GM19025 (cell line): ENCODE measurements around the gene SLC36A2.

Experiments used
- ATAC-seq: cut with Tn5 transposase; IDR thresholded peaks from one replicate; pipeline ENCODE4 v1.9.1; 2021; ENCODE audit warnings: mild to moderate bottlenecking, low read depth, moderate library complexity; ENCODE audit not compliant: unreplicated experiment

Gene SLC36A2

DNA sequence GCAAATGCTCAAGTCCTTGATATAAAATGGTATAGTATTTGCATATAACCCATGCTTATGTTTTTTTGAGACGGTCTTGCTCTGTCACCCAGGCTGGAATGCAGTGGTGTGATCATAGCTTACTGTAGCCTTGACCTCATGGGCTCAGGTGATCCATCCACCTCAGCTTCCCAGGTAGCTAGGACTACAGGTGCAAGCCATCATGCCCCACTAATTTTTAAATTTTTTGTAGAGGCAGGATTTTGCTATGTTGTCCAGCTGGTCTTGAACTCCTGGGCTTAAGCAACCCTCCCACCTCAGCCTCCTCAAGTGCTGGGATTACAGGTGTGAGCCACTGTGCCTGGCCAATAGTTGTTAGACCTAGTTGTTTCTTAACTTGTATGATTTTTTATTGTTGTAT is 61.1 kb downstream of the SLC36A2 start:
- no peak for ATAC-seq

- no peak for ATAC-seq
Observed at GRCh38 chr5:151285683-151286082, 61.7 kb downstream of the SLC36A2 start.

DNA sequence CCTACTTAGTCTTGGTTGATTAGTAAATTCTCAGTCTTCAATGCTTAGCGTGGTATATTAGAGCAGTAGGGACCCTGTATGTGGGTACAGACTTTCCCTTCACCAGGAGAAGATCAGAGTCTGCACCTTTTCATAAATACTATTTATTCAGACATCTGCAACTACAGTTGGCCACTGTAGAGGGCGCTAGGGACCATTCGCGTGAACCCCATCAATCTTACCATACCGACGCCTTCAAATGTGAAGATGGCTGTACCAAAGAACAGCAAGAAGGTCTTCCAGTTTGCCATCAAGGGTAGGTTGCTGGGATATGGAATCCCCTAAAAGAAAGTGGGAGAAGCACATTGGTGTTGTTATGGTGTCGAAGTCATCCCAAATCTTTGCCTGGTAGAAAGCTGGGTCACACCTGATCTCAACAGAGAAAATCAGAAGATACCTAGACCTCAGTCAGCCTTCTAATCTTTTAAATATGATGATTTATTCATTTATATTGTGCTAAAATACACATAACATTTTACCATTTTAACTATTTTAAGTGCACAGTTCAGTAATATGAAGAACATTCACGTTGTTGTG is 62.9 kb downstream of the SLC36A2 start:
- ATAC-seq, result no peak

DNA sequence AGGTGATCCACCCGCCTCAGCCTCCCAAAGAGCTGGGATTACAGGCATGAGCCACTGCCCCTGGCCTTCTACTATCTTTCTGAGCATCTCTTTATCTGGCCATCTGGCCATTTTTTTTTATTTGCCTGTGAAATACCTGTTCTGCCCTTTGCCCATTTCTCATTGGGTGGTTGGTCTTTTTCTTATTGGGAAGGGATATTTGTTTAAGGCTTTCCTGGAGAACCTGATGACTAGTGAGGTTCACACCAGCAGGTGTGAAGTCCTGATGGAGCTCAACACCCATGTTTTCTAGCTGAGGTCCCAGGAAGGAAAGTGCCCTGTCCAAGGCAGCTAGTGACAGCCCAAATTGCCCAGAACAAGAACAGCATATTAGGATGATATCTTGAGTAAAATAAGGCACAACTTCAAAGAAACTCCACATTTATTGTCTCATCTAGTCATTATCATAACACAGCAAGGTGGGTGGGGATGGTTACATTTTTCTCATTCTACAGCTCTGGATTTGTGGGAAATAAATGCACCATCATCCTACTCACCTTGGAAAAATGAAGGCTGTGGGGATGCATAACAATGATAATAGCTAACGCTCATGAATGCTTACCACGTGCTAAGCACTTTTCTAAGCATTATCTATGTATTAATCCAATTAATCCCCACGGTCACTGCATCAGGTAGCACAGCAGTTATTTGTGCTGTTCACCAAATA is 64.1 kb downstream of the SLC36A2 start:
- no peak for ATAC-seq

GRCh38 chr5:151281001-151281639 is 66.2 kb downstream of the SLC36A2 start:
- ATAC-seq, result no peak

- ATAC-seq, result no peak
Observed at GRCh38 chr5:151280443-151280842, 66.9 kb downstream of the SLC36A2 start.

- no peak for ATAC-seq
Observed at GRCh38 chr5:151278845-151279244, 68.5 kb downstream of the SLC36A2 start.

- ATAC-seq, result no peak
Observed at GRCh38 chr5:151275803-151276202, 71.6 kb downstream of the SLC36A2 start.

DNA sequence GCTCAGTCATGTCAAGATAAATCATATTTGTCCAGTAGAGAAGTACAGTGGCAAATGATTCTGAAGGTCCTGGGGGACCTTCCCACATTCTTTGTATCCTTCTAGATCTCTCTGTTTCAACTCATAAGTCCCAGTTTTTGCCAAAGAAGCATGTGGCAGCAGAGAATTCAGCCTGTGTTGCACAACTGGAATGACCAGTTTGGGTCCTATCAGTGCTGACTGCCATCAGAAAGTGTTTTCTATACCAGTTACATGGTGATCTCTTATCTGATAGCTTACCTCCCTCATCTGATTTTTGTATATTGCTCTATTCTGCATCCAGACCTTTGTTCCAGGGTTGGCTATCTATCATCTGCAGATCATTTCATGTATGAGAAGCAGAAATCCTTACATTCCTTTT is 72.7 kb downstream of the SLC36A2 start:
- no peak for ATAC-seq

GRCh38 chr5:151271336-151271735 is 76.0 kb downstream of the SLC36A2 start:
- no peak for ATAC-seq

DNA sequence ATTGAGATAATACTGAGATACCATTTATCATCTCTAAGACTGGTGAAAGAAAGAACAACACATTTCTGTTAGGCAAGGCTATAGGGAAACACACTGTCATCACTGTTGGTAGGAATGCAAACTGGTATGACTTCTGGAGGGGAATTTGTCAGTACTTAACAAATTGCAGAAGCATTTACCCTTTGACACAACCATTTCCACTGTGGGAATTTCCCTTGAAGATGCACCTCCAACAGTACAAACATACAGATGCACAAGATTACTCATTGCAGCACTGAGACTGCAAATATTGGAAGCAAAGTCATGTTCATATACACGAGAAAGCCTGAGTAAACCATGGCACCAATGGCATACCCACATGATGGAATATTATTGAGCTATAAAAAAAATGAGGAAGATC is 76.8 kb downstream of the SLC36A2 start:
- peak; percentile 93 for ATAC-seq

DNA sequence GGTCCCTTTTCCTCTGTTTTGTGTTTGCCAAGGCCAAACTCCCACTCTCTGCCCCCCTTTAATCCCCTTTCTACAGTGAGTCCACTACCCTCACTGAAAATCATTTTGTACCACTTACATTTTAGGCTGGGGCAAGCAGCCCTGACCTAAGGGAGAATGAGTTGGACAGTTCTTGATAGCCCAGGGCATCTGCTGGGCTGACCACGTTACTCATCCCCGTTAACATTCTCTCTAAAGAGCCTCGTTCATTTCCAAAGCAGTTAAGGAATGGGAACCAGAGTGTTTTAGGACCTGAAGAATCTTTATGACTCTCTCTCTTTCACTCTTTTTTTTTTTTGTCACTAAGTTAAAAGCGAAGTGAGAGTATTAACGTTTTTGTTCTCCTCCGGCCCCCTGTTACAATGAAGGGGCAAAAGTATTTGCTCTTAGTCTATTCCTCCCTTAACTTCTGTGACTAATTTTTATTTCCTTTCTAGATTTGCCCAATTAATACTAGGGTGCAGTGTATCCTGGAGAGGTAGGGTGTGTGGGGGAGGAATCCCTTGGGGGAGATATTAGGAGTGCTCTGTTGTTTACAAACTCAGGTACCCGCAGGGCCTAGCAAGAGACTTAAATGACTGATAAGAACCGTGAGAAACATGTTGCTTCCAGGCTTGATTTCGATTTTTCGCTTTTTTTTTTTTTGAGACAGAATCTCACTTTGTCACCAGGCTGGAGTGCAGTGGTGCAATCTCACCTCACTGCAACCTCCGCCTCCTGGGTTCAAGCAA is 79.7 kb downstream of the SLC36A2 start:
- no peak for ATAC-seq
